WTC11 (cell line): ENCODE measurements around the gene SLC10A7. TPM values are rescaled to one million over a fixed set of nuclear protein-coding genes. Genes with fewer than 3 reads are reported as not detected.
A peak's percentile ranks its signal among the peaks of the same experiment; 100 is the strongest.

ENCODE experiments used
- ATAC-seq: fragments of 200-7000 bp; cut with Tn5 transposase; 2 replicates; pipeline ENCODE4 v1.10.0; 2021; ENCODE audit warnings: mild to moderate bottlenecking, moderate library complexity
- CTCF ChIA-PET: fragments of 300-600 bp; sonication (Branson Sonifier 250); formaldehyde crosslinking; loops from one replicate; lab custom pipeline; 2021; ENCODE audit warnings: antibody characterized with exemption; lab: Charles Lee
- POLR2A ChIA-PET: fragments of 350-600 bp; sonication (Branson Sonifier 250); formaldehyde crosslinking; loops from one replicate; lab custom pipeline; 2021; ENCODE audit warnings: antibody characterized with exemption; lab: Charles Lee
- DNase-seq: peaks from one replicate; pipeline ENCODE4 v3.0.0; 2021; ENCODE audit warnings: low spot score
- H3K27ac Mint-ChIP-seq: 2 replicates; pipeline ENCODE4 v1.8.0; 2021; ENCODE audit warnings: mixed read lengths
- H3K27me3 Mint-ChIP-seq: 2 replicates; pipeline ENCODE4 v1.8.0; 2021; ENCODE audit warnings: low read depth, mild to moderate bottlenecking, moderate library complexity, mixed read lengths
- H3K36me3 Mint-ChIP-seq: 2 replicates; pipeline ENCODE4 v1.8.0; 2021; ENCODE audit warnings: mixed read lengths
- H3K4me1 Mint-ChIP-seq: 2 replicates; pipeline ENCODE4 v1.8.0; 2022; ENCODE audit warnings: mixed read lengths
- H3K4me3 Mint-ChIP-seq: 2 replicates; pipeline ENCODE4 v1.8.0; 2021; ENCODE audit warnings: mild to moderate bottlenecking, moderate library complexity, mixed read lengths
- H3K9me3 Mint-ChIP-seq: 2 replicates; pipeline ENCODE4 v1.8.0; 2021; ENCODE audit warnings: mixed read lengths
- CREM ChIP-seq: sonication (generic); formaldehyde crosslinking; IDR thresholded peaks from 2 replicates; pipeline ENCODE4 v1.8.1; 2022; ENCODE audit warnings: mild to moderate bottlenecking, missing genetic modification reagents, moderate library complexity
- HMGA2 ChIP-seq: fragments of 250-450 bp; sonication (Bioruptor Pico); IDR thresholded peaks from 2 replicates; pipeline ENCODE4 v1.4.0; 2021; ENCODE audit warnings: mild to moderate bottlenecking, moderate library complexity
- JAZF1 ChIP-seq: fragments of 250-450 bp; sonication (Bioruptor Pico); IDR thresholded peaks from 2 replicates; pipeline ENCODE4 v1.9.0; 2021; ENCODE audit warnings: moderate library complexity, mild to moderate bottlenecking, inconsistent platforms
- RORB ChIP-seq: fragments of 250-450 bp; sonication (Bioruptor Pico); IDR thresholded peaks from 2 replicates; pipeline ENCODE4 v1.9.0; 2021; ENCODE audit warnings: mild to moderate bottlenecking
- ZNF219 ChIP-seq: sonication (generic); formaldehyde crosslinking; IDR thresholded peaks from 2 replicates; pipeline ENCODE4 v1.8.0; 2023; ENCODE audit warnings: missing genetic modification reagents, mild to moderate bottlenecking, borderline replicate concordance
- ZNF317 ChIP-seq: sonication (generic); formaldehyde crosslinking; IDR thresholded peaks from 2 replicates; pipeline ENCODE4 v1.8.1; 2023; ENCODE audit warnings: low read depth, mild to moderate bottlenecking, moderate library complexity, missing genetic modification reagents, borderline replicate concordance
- total RNA-seq: library from RNA; stranded (reverse); gene quantifications from 3 replicates; pipeline ENCODE4 v1.2.3, GENCODE V29; 2021
- TF ChIP-seq, protein P1 (sequence below): sonication (generic); formaldehyde crosslinking; IDR thresholded peaks from 2 replicates; pipeline ENCODE4 v1.8.0; 2022; ENCODE audit warnings: mild to moderate bottlenecking, missing genetic modification reagents
- TF ChIP-seq, protein P2 (sequence below): sonication (generic); formaldehyde crosslinking; IDR thresholded peaks from 2 replicates; pipeline ENCODE4 v1.8.1; 2022; ENCODE audit warnings: missing genetic modification reagents, borderline replicate concordance
- TF ChIP-seq, protein P3 (sequence below): fragments of 250-450 bp; sonication (Bioruptor Pico); IDR thresholded peaks from 2 replicates; pipeline ENCODE4 v2.1.2; 2022; ENCODE audit warnings: mild to moderate bottlenecking, moderate library complexity
- TF ChIP-seq, protein P4 (sequence below): fragments of 250-450 bp; sonication (Bioruptor Pico); IDR thresholded peaks from 2 replicates; pipeline ENCODE4 v1.9.0; 2021; ENCODE audit warnings: moderate library complexity, mild to moderate bottlenecking, inconsistent platforms, borderline replicate concordance
- TF ChIP-seq, protein P5 (sequence below): sonication (generic); formaldehyde crosslinking; IDR thresholded peaks from 2 replicates; pipeline ENCODE4 v1.8.0; 2022; ENCODE audit warnings: missing genetic modification reagents
- TF ChIP-seq, protein P6 (sequence below): sonication (generic); formaldehyde crosslinking; IDR thresholded peaks from 2 replicates; pipeline ENCODE4 v1.8.1; 2022; ENCODE audit warnings: mild to moderate bottlenecking, moderate library complexity, missing genetic modification reagents

The SLC10A7 gene
- total RNA-seq, 1 experiment from 2014 or later = 5.0 TPM

DNA sequence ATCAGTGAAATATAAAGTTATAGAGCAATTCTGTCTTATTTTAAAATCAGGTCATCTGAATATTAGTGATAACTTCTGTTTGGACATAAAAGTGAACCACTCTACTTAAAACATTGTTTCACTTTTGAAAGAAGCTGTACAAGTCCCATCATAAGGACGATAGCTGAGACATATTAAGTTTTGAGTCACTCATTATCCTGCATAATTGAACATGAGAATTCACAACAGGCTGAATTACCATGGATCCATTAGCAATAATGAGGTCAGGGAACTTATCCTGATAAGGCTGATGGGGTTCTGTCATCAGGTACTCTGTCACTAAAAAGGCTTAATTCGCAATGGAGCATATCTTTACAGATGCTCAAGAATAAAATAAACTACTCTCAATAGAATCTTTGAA lies 227.0 kb downstream of the SLC10A7 start (continued):
- TF ChIP-seq, protein P1, sequence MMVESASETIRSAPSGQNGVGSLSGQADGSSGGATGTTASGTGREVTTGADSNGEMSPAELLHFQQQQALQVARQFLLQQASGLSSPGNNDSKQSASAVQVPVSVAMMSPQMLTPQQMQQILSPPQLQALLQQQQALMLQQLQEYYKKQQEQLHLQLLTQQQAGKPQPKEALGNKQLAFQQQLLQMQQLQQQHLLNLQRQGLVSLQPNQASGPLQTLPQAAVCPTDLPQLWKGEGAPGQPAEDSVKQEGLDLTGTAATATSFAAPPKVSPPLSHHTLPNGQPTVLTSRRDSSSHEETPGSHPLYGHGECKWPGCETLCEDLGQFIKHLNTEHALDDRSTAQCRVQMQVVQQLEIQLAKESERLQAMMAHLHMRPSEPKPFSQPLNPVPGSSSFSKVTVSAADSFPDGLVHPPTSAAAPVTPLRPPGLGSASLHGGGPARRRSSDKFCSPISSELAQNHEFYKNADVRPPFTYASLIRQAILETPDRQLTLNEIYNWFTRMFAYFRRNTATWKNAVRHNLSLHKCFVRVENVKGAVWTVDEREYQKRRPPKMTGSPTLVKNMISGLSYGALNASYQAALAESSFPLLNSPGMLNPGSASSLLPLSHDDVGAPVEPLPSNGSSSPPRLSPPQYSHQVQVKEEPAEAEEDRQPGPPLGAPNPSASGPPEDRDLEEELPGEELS = no peak
- no peak for TF ChIP-seq ZNF317
- no peak for TF ChIP-seq CREM (CRISPR knock-in tag)
- no peak for TF ChIP-seq ZNF219 (CRISPR knock-in tag)
- TF ChIP-seq, protein P2, sequence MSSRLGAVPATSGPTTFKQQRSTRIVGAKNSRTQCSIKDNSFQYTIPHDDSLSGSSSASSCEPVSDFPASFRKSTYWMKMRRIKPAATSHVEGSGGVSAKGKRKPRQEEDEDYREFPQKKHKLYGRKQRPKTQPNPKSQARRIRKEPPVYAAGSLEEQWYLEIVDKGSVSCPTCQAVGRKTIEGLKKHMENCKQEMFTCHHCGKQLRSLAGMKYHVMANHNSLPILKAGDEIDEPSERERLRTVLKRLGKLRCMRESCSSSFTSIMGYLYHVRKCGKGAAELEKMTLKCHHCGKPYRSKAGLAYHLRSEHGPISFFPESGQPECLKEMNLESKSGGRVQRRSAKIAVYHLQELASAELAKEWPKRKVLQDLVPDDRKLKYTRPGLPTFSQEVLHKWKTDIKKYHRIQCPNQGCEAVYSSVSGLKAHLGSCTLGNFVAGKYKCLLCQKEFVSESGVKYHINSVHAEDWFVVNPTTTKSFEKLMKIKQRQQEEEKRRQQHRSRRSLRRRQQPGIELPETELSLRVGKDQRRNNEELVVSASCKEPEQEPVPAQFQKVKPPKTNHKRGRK (CRISPR knock-in tag) = no peak
- TF ChIP-seq, protein P3, sequence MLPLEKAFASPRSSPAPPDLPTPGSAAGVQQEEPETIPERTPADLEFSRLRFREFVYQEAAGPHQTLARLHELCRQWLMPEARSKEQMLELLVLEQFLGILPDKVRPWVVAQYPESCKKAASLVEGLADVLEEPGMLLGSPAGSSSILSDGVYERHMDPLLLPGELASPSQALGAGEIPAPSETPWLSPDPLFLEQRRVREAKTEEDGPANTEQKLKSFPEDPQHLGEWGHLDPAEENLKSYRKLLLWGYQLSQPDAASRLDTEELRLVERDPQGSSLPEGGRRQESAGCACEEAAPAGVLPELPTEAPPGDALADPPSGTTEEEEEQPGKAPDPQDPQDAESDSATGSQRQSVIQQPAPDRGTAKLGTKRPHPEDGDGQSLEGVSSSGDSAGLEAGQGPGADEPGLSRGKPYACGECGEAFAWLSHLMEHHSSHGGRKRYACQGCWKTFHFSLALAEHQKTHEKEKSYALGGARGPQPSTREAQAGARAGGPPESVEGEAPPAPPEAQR (CRISPR knock-in tag) = no peak
- no peak for TF ChIP-seq RORB (CRISPR knock-in tag)

DNA sequence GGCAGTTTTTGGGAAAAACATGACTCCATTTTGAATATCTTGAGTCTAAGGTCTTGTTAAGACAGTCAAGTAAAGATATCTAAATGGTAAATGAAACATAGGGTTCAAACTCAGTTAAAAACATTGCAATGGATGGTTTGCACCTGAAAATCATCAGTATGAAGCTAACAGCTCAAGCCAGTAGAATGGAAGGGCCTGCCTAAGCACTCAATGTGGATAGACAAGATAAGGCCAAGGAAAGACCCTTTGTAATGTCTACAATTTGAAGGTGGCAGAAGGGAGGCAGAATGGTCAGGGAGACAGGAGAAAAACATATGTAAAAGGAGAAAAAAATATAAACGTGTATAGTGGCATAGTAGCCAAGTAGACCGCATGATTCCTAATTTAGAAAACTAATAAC lies 229.2 kb downstream of the SLC10A7 start:
- ChIA-PET CTCF (interaction anchor here (0.6 kb wide), 1 partner anchor 735 kb away, joined by 3 read pairs; no protein-coding TSS in a partner anchor), POLR2A (no interaction called here)
- no peak overlapping the region for H3K27ac Mint-ChIP-seq
- ATAC-seq (no peak), DNase-seq (no peak)
- H3K9me3 Mint-ChIP-seq = no peaks in the 10 kb centered on the region
- H3K4me1 Mint-ChIP-seq = peaks cover 2% of the 10 kb centered on the region
- no peak overlapping the region for H3K4me3 Mint-ChIP-seq
- H3K27me3 Mint-ChIP-seq = no peaks in the 10 kb centered on the region
- TF ChIP-seq, protein P4, sequence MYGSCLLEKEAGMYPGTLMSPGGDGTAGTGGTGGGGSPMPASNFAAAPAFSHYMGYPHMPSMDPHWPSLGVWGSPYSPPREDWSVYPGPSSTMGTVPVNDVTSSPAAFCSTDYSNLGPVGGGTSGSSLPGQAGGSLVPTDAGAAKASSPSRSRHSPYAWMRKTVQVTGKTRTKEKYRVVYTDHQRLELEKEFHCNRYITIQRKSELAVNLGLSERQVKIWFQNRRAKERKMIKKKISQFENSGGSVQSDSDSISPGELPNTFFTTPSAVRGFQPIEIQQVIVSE (CRISPR knock-in tag) = no peak
- no peaks in the 10 kb centered on the region for H3K36me3 Mint-ChIP-seq

DNA sequence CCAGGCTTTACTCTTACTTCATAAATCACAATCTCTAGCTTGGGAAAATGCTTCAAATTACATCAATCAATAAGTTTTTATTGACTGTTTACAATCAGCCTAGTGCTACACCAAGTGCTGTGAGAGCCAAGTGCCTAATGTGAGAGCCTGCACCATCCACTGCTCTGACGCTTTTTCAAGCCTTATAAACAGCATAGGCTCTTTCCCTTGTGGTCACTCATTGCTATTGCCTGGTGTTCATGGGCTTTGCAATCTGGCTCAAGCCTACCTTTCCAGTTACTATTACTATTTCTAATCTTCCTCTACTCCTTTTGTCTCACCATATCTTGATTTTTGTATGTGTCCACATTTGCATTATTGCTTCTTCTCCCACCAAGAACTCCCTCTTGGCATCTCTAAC lies 230.4 kb downstream of the SLC10A7 start:
- H3K27ac Mint-ChIP-seq = no peak overlapping the region
- peaks cover 2% of the 10 kb centered on the region for H3K4me1 Mint-ChIP-seq
- DNase-seq (no peak), ATAC-seq (peak; percentile 96)
- no peak overlapping the region for H3K4me3 Mint-ChIP-seq
- POLR2A ChIA-PET = no interaction called here
- no peaks in the 10 kb centered on the region for H3K36me3 Mint-ChIP-seq
- CTCF ChIA-PET = no interaction called here
- no peak for TF ChIP-seq JAZF1 (CRISPR knock-in tag)
- TF ChIP-seq, protein P5, sequence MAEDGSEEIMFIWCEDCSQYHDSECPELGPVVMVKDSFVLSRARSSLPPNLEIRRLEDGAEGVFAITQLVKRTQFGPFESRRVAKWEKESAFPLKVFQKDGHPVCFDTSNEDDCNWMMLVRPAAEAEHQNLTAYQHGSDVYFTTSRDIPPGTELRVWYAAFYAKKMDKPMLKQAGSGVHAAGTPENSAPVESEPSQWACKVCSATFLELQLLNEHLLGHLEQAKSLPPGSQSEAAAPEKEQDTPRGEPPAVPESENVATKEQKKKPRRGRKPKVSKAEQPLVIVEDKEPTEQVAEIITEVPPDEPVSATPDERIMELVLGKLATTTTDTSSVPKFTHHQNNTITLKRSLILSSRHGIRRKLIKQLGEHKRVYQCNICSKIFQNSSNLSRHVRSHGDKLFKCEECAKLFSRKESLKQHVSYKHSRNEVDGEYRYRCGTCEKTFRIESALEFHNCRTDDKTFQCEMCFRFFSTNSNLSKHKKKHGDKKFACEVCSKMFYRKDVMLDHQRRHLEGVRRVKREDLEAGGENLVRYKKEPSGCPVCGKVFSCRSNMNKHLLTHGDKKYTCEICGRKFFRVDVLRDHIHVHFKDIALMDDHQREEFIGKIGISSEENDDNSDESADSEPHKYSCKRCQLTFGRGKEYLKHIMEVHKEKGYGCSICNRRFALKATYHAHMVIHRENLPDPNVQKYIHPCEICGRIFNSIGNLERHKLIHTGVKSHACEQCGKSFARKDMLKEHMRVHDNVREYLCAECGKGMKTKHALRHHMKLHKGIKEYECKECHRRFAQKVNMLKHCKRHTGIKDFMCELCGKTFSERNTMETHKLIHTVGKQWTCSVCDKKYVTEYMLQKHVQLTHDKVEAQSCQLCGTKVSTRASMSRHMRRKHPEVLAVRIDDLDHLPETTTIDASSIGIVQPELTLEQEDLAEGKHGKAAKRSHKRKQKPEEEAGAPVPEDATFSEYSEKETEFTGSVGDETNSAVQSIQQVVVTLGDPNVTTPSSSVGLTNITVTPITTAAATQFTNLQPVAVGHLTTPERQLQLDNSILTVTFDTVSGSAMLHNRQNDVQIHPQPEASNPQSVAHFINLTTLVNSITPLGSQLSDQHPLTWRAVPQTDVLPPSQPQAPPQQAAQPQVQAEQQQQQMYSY (CRISPR knock-in tag) = no peak
- no peak for TF ChIP-seq HMGA2
- TF ChIP-seq, protein P6, sequence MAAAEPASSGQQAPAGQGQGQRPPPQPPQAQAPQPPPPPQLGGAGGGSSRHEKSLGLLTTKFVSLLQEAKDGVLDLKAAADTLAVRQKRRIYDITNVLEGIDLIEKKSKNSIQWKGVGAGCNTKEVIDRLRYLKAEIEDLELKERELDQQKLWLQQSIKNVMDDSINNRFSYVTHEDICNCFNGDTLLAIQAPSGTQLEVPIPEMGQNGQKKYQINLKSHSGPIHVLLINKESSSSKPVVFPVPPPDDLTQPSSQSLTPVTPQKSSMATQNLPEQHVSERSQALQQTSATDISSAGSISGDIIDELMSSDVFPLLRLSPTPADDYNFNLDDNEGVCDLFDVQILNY (CRISPR knock-in tag) = no peak
- TF ChIP-seq, all 79 proteins: peak for 0
- Mint-ChIP-seq H3K27me3 (no peaks in the 10 kb centered on the region), H3K9me3 (no peaks in the 10 kb centered on the region)
